K562 treated with DMSO at 1 percent for 4 hours (cell line): Measurements from ENCODE around the gene TMOD2. TPM values are rescaled to one million over a fixed set of nuclear protein-coding genes. Genes with fewer than 3 reads are reported as not detected.

ENCODE experiments used
- total RNA-seq: library from RNA; unstranded; fragments of 300-600 nt; gene quantifications from 2 replicates; pipeline ENCODE4 v1.2.3, GENCODE V29; 2022; ENCODE audit not compliant: insufficient read depth

The TMOD2 gene
- 1.8 and 2.5 TPM in 2 replicates for total RNA-seq

GRCh38 chr15:51750792-51751696 is at the start of gene TMOD2:
TSS of gene TMOD2 (plus strand) at chr15:51751597. CDS start at chr15:51766442, 14,845 bp downstream.

DNA sequence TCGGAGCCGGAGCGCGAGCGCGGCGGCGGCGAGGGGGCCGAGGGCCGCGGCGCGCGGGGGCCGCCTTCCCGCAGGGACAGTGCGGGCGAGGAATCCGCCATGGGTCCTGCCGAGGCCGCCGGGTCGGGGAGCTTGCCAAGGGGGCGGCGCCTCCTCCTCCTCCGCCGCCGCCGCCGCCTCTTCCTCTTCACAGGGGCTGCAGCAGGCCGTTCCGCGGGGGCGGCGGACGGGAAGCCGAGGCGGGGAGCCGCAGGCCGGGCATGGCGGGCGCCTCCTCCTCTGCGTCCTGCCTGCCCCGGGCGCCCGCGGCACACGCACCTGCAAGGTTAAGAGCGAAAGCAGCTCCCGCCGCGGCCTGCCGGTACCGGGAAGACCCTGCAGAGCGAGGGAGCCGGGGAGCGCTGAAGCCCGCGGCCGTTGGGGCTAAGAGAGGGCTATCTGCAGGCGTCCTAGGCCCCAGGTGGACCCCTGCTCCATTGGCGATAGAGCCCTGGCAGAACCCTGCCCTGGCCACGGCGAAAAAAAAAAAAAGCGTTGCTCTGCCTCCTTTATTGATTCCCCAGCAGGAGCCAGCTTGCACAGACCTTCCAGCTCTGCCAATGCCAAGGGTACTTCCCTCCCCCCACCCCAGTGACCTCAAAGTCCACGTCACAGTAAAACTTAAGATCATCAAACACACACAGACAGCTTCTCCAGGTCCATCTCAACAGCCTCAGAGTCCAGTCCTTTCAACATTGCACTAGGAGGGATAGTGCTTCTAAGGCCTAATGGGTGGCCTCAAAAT is 13.7 kb upstream of the TMOD2 start, which contains the start of gene LYSMD2:
Gene LYSMD2 (minus strand): TSS at position 134 of the 784 bp plus-strand sequence. CDS start 33 bp downstream, at position 101.

GRCh38 chr15:51829376-51830275 is 78.2 kb downstream of the TMOD2 start, which contains the start of gene TMOD3:
TSS of gene TMOD3 (plus strand) at chr15:51829653. CDS start at chr15:51862885, 33,232 bp downstream.

Other genes starting within 250 kb of the TMOD2 start
- gene DMXL2, start 128.8 kb upstream of the TMOD2 start, total RNA-seq, result 39.3 and 39.8 TPM in 2 replicates
- 8.5 and 14.9 TPM in 2 replicates for gene SCG3, start 70.1 kb upstream of the TMOD2 start, total RNA-seq
- 3.3 and 6.2 TPM in 2 replicates for gene LYSMD2, start 13.9 kb upstream of the TMOD2 start, total RNA-seq
- 11.0 and 13.3 TPM in 2 replicates for gene TMOD3, start 78.1 kb downstream of the TMOD2 start, total RNA-seq
- 22.4 TPM in 2 replicates for gene LEO1, start 220.2 kb downstream of the TMOD2 start, total RNA-seq